ENCODE measurements around the gene CYP2W1.
"Not testable (repeated sequence)": the region's sequence is repeated elsewhere in the genome, so short reads cannot be mapped to it uniquely, and the experiment has no call there.

Gene CYP2W1, protein sequence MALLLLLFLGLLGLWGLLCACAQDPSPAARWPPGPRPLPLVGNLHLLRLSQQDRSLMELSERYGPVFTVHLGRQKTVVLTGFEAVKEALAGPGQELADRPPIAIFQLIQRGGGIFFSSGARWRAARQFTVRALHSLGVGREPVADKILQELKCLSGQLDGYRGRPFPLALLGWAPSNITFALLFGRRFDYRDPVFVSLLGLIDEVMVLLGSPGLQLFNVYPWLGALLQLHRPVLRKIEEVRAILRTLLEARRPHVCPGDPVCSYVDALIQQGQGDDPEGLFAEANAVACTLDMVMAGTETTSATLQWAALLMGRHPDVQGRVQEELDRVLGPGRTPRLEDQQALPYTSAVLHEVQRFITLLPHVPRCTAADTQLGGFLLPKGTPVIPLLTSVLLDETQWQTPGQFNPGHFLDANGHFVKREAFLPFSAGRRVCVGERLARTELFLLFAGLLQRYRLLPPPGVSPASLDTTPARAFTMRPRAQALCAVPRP

DNA sequence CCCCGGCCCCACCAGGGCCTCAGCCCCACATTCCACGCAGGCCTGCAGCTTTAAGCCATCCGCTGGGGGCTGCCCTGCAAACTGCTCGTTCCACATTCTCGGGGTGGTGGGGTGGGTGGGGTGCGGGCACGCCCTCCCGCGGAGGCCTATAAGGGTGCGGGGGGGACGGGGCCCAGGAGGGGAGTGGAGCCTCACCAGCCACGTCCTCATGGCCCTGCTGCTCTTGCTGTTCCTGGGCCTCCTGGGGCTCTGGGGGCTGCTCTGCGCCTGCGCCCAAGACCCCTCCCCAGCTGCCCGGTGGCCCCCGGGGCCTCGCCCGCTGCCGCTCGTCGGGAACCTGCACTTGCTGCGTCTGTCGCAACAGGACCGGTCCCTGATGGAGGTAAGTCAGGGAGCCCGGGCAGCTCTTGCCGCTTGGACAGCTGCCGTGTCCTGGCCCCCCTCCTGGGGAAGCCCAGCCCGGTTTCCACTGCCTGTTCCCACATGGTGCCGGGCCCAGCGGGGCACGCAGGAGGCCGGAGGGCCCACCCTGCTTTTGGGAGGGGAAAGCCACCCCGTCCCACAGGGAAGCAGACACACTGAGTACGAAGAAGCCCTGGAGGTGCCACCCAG, at the start of gene CYP2W1:
Gene CYP2W1 (plus strand): TSS at position 178 of the 612 bp plus-strand sequence. CDS start 31 bp downstream, at position 209.
- no peak for FAIRE-seq

DNA sequence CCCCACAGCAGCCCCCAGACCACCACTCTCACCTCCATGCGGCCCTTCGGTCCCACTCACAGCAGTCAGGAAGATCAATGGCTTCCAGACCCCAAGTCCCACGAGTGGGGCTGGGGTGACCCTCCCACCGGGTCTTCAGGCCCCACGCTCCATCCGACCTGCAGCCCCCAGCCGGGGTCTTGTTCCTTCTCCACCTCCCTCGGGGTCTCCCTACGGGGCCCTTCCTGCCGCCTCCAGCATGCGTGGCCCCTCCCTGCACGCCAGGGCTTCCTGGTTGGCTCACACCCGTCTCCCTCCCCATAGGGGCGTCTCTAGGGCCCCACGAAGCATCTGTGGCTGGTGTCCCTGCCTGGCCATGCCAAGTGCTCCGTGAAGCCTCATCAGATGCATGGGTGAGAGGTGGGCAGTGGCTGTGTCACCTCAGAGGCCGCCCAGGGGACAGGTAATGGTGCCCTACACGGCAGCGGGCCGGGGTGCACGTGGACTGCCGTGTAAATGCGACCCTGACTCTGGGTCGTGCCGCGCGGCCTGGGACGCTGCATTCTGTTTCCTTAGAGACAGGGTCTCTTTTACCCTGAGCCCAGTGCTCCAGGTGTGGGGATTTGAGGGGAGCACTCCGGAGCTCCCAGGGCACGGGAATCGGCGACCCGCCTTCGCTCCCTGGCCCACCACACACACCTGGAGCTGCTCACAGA, 48.4 kb upstream of the CYP2W1 start:
- no peak for FAIRE-seq

DNA sequence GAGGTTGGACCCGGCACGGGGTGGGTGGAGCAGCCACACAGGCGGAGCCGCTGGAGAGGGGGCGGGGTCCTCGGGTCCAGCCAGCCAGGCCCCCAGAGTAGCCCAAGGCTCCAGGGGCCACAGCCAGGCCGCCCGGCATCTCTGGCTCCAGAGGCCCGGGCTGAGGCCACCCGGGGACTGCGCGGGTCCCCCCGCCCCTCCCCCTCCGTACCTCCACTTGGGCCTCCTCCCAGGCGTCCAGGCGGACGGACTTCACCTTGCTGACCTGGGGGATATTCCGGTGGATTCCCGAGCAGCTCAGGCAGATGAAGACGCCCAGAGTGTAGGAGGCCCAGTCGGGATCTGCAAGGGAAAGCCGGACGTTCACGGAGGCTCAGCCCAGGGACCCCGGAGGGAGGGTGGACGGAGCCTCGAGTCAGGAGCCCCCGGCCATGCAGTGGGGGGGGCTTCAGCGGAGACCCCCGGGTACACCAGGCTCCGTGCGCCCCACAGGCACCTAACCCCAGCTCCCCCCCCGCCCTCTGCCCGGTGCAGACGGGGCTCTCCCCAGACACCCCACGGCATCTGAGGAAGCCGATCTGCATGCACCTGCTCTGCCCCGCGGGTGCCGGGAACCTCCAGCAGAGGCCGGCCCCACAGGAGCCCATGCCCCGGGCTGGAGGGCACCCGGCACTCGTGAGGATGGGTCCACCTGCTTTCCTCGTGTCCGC, 47.7 kb upstream of the CYP2W1 start:
- FAIRE-seq, result no peak

DNA sequence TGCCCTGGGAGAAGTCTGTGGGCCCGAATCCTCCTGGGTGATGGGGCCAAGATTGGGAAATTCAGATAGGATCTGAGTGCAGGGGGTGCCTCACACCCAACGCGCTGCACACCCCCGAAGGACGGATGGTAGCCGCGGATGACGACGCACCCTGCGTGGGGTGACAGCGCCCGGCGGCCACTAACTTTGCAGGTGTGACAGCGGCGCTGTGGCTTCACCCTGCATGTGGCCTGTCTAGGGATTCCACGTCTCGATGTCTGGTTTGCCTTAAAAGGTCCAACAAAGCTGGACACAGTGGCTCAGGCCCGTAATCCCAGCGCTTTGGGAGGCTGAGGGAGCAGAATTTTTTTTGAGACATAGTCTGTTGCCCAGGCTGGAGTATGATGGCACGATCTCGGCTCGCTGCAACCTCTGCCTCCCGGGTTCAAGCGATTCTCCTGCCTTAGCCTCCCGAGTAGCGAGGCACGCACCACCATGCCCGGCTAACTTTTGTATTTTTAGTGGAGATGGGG, 47.1 kb upstream of the CYP2W1 start:
- FAIRE-seq, result no peak

DNA sequence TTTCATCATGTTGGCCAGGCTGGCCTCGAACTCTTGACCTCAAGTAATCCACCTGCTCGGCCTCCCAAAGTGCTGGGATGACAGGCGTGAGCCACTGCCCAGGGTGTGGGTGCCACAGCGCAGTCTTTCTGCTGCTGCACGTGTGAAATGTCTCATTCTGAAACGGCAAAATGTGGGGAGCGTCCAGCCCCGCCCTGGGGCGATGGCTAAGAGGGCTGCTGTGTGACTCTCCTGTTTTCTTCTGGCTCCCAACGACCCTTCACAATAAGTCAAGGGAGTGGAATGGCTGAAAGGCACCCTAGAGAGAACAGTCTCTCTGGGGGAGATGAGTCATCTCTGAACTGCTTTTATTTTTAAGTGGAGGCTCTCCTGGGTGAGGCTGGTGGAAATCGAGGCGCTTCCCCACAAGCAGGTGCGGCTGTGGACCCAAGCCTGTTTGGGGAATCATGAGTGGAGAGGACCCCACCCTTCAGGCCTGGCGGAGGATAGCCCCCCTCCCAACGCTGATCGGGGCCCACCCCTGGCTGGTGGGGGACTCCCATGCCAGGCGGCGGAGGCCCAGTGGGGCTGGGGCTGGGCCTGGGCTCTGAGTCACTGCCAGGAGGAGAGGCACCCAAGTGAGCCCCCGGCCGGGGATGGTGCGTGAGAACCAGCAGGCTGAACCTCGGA, 46.5 kb upstream of the CYP2W1 start:
- no peak for FAIRE-seq

DNA sequence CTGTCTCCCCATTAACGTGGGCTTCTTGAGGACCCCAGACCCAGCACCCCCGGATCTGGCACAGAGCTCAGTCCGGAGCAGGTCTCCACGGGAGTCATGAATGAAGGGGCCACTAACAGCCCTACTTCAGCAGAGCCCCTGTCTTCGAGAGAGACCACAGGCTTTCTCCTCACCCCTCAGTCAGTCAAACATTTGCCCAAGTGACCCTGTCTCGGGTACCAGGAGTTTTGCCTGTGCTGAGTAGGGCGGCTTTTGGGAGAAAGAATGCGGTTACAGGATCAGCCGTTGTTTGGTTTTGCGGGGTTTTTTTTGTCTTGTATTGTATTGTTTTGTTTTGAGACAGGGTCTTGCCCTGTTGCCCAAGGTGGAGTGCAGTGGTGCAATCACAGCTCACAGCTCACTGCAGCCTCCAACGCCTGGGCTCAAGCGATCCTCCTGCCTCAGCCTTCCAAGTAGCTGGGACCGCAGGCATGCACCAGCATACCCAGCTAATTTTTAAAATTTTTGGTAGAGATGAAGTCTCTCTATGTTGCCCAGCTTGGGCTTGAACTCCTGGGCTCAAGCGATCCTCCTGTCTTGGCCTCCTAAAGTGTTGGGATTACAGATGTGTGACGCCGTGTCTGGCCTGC, 45.0 kb upstream of the CYP2W1 start:
- FAIRE-seq, result no peak

DNA sequence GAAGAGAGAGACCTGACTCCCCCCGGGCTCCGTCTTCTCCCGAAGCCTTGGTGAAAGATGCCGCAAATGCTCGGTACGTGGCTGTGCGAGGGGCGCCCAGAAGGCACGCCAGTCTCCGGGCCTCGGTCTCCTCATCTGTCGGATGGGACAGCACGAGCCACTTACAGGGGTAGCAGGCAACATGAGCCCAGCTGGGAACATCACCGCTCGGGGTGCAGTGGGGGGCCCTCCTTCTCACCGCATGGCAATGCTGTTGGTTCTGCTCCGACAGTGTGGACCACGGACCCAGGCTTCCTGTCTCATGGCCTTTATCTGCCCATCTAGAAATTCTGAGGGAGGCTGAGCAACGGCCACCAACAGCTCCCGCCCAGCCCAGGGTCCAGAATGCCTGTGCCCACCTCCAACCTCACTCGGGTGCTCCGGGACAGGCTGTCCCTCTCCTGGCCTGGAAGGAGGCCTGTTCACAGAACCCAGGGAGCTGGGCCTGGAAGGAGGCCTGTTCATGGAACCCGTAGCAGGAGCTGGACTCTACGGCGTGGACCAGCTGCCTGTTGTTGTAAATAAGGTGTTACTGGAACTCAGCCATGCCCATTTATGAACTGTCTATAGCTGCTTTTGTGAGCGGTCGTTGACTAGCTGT, 44.3 kb upstream of the CYP2W1 start:
- no peak for FAIRE-seq

DNA sequence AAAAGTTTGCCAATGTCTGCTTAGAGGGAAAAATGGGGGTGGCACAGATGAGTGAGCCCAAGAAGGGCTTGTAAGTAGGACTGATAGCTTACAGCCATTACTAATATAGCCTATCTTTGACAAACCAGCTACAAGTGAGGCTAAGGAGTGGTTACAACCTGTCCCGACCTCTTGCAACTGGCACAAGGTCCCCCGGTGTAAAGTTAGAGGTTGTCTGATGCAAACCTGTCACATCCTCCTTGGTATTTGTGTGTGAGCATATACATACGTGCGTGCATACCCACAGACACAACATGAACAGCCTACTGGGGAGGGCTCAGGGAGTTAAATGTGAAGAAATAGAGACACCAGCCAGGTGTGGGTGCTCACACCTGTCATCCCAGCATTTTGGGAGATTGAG, 43.1 kb upstream of the CYP2W1 start:
- FAIRE-seq, result no peak

DNA sequence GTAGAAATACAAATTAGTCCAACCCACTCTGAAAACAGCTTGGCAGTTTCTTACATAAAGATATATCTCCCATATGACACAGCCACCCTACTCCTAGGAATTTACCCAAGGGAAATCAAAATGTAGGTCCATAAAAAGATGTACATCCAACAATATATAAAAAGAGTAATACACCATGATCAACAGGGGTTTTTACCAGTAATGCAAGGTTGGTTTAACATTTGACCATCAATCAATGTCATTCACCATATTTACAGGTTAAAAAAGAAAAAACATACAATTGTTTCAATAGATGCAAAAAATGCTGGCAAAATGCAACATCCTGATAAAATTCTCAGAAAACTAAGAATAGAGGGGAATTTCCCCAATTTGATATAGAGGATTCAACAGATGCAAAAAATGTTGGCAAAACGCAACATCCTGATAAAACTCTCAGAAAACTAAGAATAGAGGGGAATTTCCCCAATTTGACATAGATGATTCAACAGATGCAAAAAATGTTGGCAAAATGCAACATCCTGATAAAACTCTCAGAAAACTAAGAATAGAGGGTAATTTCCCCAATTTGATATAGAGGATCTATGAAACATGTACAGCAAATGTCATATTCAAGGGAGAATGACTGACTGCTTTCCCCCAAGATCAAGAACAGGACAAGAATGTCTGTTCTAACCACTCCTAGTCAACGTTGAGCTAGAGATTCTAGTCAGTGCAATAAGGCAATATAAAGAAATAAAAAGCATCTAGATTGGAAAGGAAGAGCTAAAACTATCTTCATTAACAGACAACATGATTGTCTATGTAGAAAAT, 42.2 kb upstream of the CYP2W1 start:
- FAIRE-seq, result no peak

DNA sequence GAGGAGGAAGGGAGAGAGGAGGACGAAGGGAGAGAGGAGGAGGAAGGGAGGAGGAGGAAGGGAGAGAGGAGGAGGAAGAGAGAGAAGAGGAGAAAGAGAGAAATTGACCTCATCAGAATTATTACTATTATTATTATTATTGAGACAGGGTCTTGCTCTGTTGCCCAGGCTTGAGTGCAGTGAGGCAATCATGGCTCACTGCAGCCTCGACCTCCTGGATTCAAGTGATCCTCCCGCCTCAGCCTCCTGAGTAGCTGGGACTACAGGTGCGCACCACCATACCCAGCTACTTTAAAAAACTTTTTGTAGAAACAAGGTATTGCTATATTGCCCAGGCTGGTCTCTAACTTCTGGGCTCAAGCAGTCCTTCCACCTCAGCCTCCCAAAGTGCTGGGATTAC, 39.2 kb upstream of the CYP2W1 start:
- not testable (repeated sequence) for FAIRE-seq

DNA sequence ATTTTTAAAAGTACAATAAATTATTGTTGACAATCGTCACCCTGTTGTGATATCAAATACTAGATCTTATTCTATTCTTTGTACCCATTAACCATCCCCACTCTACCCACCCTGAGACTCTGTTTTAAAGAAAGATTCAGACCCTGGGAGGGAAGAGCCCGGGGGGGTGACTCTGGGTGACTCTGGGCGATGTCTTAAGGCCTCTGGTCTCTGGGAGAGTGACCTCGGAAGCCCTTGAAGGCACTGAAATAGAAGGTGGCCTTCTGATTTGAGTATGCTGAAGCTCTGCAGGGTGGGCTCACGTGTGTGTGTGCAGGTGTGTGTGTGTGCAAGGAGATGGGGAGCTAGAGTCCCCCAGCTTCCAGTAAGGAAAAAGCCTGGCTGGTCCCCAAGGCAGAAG, 38.2 kb upstream of the CYP2W1 start:
- FAIRE-seq, result no peak

DNA sequence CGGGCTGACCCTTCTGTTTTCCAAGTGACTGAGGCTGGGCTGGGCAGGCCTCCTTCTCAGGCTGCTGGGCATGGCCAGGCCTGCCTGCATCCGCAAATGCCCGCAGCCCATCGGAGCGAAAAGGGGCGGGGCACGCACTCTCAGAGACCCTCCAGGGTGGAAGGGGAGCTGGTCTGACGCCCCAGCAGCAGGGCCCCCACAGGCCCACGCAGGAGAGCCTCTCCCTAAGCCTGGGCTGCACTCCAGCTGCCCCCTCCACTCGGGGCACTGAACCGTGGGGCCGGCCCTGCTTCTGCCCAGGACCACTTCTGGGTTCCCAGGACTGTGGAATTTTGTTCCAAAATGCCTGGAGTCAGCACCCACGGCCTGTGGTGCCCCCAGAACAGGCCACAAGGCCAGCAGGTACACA, 37.8 kb upstream of the CYP2W1 start:
- FAIRE-seq, result no peak

DNA sequence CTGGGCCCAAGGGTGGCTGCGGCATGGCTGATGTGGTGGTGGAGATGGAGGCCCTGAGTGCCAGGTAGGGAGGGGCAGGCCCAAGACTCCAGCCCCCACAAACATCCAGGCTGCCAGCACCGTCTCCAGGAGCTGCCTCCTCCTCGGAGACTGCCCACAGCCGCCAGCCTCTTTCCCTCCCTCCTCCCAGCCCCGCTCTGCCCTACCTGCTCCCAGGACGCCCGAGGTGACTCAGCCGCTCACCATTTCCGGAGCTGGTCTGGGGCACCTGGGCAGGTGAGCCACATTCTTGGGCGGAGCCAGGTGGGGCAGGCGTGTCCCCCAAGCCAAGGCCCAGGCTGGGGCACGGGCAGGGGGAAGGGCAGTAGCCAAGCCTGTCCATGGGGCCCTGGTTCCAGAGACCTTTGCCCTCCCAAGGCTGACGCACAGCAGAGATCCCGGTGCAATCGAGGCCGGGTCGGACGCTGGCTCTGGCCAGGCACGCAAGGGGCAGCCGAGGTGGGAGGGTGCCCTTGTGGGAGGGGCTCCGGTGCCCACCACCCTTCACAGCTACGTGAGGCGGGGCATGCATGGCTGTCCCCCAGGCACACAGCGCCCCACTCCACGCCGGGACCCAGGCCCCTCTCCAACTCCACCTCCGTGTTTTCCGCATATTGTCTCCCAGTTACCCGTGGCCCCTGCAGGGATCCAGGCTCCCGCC, 37.3 kb upstream of the CYP2W1 start:
- FAIRE-seq, result no peak

DNA sequence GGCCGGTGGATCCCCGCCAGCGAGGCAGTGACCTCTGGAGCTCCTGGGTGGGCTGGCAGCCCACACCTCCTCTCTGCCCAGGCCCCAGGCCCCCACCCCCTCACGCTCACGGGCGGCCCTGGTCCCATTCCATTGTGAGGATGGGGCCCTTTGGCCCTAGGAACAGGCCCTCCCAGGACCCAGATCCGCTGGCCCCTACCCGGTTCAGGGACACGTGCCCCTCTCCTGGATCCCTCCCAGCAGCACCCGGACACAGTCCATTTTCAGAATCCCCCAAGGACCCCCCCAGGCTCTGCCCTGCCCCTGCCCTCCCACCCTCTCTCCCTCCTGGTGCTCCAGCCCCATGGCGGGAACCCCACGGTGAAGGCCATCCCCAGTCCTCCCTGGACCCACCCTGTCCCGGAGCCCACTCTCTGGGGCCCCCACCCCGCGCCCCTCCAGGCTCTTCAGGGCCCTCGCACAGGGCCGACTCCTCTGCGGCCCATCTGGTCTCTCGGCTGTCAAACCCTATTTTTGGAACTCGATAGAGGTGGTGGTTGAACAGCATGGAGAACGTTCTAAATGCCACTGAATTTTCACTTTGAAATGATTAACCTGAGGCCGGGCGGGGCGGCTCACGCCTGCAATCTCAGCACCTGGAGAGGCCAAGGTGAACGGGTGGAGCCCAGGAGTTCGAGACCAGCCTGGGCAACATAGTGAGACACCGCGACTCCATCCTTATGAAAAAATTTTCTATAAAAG, 36.6 kb upstream of the CYP2W1 start:
- no peak for FAIRE-seq

DNA sequence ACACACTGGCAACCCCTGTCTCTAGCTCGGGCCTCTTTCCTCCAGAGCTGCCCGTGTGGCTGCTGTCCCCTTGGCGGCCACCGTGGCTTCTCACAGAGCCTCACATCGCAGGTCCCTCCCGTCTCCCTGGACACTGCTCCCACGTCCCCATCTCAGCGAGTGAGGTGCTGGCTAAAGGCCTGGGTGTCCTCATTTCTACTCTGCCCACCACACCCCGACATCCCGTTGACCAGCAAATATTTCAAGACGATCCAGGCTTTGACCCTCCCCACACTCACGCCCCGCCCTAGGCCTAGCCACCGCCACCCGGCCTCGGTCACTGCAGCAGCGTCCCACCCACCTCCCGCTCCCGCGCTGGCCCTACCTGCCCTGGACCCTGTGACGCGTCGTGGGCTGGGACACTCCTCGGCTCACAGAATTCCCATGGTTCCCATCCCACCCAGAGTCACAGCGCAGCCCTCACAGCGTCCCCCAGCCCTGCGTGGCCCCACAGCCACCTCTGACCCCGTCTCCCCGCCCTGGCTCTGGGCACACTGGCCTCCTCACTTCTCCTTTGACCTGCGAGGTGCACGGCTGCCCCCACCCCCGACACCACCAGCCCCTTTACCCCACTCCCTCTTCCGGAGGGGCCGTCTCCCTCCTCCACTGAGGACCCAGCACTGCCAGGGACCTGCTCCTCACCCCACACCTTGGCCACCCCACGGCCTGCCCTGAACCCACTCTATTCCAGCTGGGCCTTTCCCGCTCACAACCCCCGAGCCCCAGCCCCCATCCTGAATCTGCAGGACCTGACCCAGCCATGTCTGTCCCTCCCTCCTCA, 35.4 kb upstream of the CYP2W1 start:
- FAIRE-seq, result no peak

DNA sequence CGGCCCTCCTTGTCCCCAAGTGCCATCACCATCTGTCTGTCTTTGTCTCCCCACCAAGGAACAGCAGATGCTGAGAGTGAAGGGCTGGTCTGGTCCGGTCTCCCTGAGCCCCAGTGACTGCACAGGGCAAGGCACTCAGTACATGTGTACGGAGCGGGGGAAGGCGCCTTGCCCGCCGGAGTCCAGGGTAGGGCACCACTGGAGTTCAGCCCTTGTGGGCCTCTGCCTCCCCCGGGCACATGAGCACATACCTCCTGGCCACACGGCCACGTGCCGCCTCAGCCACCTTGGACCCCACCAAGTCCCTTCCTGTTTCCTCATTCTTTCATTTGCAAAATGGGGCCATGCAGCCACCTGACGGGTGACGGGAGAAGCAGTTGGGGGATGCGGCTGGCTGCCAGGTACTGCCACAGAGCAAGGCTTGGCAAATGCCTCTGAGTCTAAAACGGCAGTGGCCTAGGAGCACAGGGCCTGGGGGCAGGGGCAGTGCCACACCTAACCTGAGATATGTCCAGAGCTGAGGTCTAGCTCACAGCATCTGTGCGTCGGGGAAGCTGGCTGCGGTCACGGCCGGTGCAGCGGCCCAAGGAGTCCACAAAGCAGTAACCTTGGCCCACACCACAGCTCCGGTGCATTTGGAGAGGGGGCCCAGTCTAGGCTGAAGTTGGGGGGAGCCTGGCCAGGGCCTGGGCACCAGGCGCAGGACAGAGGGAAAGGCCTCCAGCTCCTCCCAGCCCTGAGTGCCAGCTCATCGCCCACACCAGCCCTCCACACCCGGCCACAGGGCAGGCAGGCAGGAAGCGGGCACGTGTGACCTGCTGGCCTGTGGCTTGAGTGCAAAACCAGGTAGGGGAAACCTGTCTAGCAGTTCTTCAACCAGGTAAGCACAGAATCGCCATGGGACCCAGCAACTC, 33.7 kb upstream of the CYP2W1 start:
- no peak for FAIRE-seq
